ENCODE results near the gene PRDX5. TPM values are rescaled to one million over a fixed set of nuclear protein-coding genes. Genes with fewer than 3 reads are reported as not detected.

The PRDX5 gene
- total and polyA plus RNA-seq, 9 of the 15 experiments (the other 6 are each of a cell fraction or from before 2014, with no cell fraction given), result 40.8 to 327 (median 204) TPM

- TF ChIP-seq E2F8 (IDR thresholded peaks at IDR 0.05; ENCODE audit: low read depth, partially characterized antibody), result peak; percentile 57
- TF ChIP-seq SMARCA5 (IDR thresholded peaks at IDR 0.05), result peak; percentile 75
- TF ChIP-seq KDM4B (IDR thresholded peaks at IDR 0.05; ENCODE audit: borderline replicate concordance in 2 of 2, low read depth in 1 of 2), result no peak
- no peak for TF ChIP-seq POU5F1 (IDR thresholded peaks at IDR 0.05; ENCODE audit: borderline replicate concordance, low read depth, low read length, partially characterized antibody)
- TF ChIP-seq ZNF347 (CRISPR knock-in tag; IDR thresholded peaks at IDR 0.05; ENCODE audit: low read depth), result no peak
- TF ChIP-seq ZBTB12 (CRISPR knock-in tag; IDR thresholded peaks at IDR 0.05), result no peak
- no peak for TF ChIP-seq ZNF766 (CRISPR knock-in tag; conservative IDR thresholded peaks at IDR 0.05)
- no peak for TF ChIP-seq TAF7 (tag; IDR thresholded peaks at IDR 0.05)
- TF ChIP-seq PBX2 (CRISPR knock-in tag; IDR thresholded peaks at IDR 0.05; ENCODE audit: low read depth), result no peak
- TF ChIP-seq PBX2 (tag; conservative IDR thresholded peaks at IDR 0.05; ENCODE audit: low read depth), result no peak
- TF ChIP-seq KAT8 (IDR thresholded peaks at IDR 0.05; ENCODE audit: low read depth), result no peak
- no peak for TF ChIP-seq ZNF436 (CRISPR knock-in tag; IDR thresholded peaks at IDR 0.05)
- no peak for TF ChIP-seq ZNF589 (CRISPR knock-in tag; IDR thresholded peaks at IDR 0.05; ENCODE audit: low read depth)
- TF ChIP-seq TAF15 (IDR thresholded peaks at IDR 0.05; ENCODE audit: low read depth, low read length), result no peak
- TF ChIP-seq IRF1 (CRISPR knock-in tag; IDR thresholded peaks at IDR 0.05; ENCODE audit: borderline replicate concordance), result no peak
- no peak for TF ChIP-seq PRPF4 (IDR thresholded peaks at IDR 0.05; ENCODE audit: insufficient read depth, low read depth, low read length, poor library complexity, severe bottlenecking)
- TF ChIP-seq CGGBP1 (CRISPR knock-in tag; IDR thresholded peaks at IDR 0.05), result no peak
Measured at GRCh38 chr11:64355078-64355940, 37.4 kb downstream of the PRDX5 start (continued).
